RCC 7860 (cell line): ENCODE data around the gene TMC8.
"Not testable (repeated sequence)": the region's sequence is repeated elsewhere in the genome, so short reads cannot be mapped to it uniquely, and the experiment has no call there.

Experiments used
- DNase-seq: peaks from one replicate; pipeline ENCODE4 v3.0.0-alpha.2; 2015; ENCODE audit warnings: low spot score
- FAIRE-seq: peaks from 2 replicates; lab custom pipeline; 2012; peaks lifted over from hg19 to GRCh38; lab: Jason Lieb, UNC

Gene TMC8

GRCh38 chr17:78130437-78131101 is at the start of gene TMC8:
Gene TMC8, plus strand, starts transcription at chr17:78130771. Its CDS starts 818 bp downstream, at chr17:78131589.
- FAIRE-seq, result no peak
- no peak for DNase-seq

DNA sequence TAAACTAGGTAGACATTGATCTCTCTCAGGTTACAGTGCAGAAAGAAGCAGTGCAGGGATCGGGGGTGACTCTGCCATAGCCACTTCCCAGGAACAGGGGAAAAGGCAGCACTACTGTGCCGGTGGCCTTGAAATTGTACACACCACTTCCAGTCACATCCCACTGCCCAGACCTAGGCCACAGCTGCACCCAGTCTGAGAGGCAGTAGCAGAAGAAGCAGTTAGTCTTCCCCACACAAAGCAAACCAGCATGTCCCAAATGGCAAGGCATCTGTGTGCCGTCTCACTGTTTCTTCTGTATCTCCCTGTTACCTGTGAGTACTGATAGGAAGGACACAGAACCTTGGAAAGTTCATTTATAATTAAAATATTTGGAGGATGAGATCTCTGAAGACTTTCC is 49.0 kb upstream of the TMC8 start:
- FAIRE-seq (no peak), DNase-seq (no peak)

- DNase-seq, FAIRE-seq: not testable (repeated sequence)
These were observed 48.2 kb upstream of the TMC8 start for GRCh38 chr17:78082355-78082872.

GRCh38 chr17:78082988-78083387 is 47.6 kb upstream of the TMC8 start:
- DNase-seq, result no peak
- FAIRE-seq, result no peak

- DNase-seq (no peak), FAIRE-seq (no peak)
These were observed 43.8 kb upstream of the TMC8 start for GRCh38 chr17:78086740-78087139.

DNA sequence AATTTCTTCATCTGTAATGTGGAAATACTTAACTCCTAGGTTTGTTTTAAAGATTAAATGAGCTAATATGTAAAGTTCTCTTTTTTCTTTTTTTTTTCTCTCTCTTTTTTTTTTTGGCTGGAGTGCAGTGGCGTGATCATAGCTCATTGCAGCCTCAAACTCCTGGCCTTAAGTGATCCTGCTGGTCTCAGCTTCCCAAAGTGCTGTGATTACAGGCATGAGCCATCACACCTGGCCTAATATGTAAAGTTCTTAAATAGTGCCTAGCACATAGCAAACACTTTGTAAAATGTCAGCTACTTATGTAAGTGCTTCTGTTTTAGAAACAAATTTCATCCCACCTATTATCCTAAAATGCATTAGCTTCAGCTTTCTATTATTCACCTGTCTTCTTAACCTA is 42.0 kb upstream of the TMC8 start:
- no peak for DNase-seq
- no peak for FAIRE-seq

DNA sequence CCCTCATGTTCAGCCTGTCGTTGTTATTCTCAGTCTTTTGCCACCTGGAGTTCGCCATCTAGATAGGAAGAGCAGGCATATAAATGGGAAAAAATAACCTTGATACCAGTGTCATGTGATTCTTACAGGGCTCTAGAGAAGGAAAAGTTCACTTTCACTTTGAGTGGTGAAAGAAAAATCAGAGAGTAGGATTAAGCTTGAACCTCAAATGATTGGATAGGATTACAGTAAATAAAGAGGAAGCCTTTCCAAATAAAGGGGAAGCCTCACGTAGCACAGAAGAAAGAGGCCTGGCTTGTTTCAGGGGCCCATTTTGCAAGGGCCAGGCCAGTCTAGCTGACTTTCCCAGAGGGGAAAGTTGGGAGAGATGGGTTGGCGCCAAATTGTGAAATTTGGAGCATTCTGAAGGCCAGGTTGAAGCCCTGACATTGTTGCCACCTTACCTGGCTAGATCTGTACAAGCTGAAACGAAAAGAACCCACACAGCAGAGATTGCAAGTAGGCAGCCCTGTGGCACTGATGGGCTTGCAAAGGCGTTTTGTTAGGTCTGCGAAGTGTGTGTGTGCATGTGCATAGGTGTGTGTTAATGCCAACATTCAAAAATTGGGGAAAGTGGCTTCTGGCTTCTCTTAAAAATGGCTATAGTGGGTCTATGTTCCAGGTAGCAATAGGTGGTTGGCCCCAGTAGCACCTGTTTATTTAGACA is 40.8 kb upstream of the TMC8 start:
- DNase-seq, result no peak
- no peak for FAIRE-seq

DNA sequence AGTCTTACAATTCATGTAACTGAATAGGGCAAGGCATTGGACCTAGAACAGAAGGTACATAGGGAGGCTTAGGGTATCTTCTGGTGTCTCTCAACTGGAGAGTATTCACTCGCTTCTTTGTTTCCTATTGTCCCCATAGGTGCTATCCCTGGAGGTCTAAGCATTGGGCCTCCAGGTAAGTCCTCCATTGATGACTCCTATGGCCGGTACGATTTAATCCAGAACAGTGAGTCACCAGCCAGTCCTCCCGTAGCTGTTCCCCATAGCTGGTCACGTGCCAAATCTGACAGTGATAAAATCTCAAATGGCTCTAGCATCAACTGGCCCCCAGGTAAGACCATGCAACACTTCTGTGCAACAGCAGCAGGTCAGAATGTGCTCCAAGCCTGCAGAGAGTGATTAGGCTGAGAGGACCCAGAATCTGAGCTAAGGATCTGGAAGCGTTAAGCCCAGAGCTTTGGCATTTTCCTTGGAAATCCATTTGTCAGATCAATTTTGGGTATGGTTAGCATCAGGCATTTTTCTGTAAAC is 37.7 kb upstream of the TMC8 start:
- FAIRE-seq, result no peak
- no peak for DNase-seq

GRCh38 chr17:78095035-78095434 is 35.5 kb upstream of the TMC8 start:
- no peak for FAIRE-seq
- no peak for DNase-seq

- DNase-seq (no peak), FAIRE-seq (no peak)
These were observed 34.5 kb upstream of the TMC8 start for GRCh38 chr17:78096093-78096492.

- no peak for DNase-seq
- FAIRE-seq, result no peak
These were observed 29.5 kb upstream of the TMC8 start for GRCh38 chr17:78101112-78101511.

DNA sequence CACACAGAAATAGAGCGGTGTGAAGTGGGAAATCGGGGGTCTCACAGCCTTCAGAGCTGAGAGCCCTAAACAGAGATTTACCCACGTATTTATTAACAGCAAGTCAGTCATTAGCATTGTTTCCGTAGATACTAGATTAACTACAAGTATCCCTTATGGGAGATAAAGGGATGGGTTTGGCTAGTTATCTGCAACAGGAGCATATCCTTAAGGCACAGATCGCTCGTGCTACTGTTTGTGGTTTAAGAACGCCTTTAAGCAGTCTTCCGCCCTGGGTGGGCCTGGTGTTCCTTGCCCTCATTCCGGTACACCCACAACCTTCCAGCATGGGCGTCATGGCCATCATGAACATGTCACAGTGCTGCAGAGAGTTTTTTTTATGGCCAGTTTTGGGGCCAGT is 29.0 kb upstream of the TMC8 start:
- DNase-seq, result no peak
- no peak for FAIRE-seq

DNA sequence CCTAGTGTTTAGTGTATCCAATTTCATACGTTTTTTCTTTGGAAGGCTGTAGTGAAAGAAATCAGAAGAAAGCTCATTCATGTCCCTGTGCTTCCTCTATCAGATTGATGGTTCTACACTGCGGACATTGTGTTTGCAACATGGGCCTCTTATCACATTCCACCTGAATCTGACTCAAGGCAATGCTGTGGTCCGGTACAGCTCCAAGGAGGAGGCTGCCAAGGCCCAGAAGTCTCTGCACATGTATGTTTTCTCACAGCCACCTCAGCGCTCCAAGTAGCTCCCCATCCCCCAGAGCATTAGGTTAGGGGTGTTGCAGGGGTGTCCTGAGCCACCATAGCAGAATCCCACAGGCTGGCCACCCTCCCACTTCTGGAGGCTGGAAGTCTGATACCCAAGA is 27.3 kb upstream of the TMC8 start:
- DNase-seq (no peak), FAIRE-seq (no peak)

GRCh38 chr17:78104540-78104941 is 26.0 kb upstream of the TMC8 start:
- no peak for FAIRE-seq
- no peak for DNase-seq

- DNase-seq (no peak), FAIRE-seq (no peak)
These were observed 25.5 kb upstream of the TMC8 start for GRCh38 chr17:78105101-78105500.

- DNase-seq (no peak), FAIRE-seq (no peak)
These were observed 25.0 kb upstream of the TMC8 start for GRCh38 chr17:78105551-78105950.

- FAIRE-seq (no peak), DNase-seq (no peak)
These were observed 24.4 kb upstream of the TMC8 start for GRCh38 chr17:78106211-78106610.

DNA sequence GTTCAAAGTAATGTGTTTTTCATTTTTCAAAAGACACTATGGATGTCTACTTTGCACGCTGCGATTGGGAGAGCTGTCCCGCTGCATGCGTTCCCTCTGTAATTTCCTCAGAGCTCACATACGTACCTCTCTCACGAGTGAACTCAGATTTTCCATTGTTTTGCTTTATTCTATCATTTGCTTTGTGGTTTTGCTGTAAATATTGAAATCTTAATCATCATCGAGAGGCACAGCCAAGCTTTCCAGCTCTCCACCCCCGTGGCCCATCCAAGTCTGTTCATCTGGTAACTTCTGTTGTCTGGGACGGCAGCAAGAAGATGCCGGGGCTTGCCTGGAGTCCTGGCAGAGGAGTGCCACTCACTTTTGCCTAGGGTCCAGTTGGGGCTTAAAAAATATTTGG is 23.1 kb upstream of the TMC8 start:
- FAIRE-seq, result no peak
- no peak for DNase-seq

- FAIRE-seq (no peak), DNase-seq (no peak)
These were observed 22.4 kb upstream of the TMC8 start for GRCh38 chr17:78107976-78108725.

DNA sequence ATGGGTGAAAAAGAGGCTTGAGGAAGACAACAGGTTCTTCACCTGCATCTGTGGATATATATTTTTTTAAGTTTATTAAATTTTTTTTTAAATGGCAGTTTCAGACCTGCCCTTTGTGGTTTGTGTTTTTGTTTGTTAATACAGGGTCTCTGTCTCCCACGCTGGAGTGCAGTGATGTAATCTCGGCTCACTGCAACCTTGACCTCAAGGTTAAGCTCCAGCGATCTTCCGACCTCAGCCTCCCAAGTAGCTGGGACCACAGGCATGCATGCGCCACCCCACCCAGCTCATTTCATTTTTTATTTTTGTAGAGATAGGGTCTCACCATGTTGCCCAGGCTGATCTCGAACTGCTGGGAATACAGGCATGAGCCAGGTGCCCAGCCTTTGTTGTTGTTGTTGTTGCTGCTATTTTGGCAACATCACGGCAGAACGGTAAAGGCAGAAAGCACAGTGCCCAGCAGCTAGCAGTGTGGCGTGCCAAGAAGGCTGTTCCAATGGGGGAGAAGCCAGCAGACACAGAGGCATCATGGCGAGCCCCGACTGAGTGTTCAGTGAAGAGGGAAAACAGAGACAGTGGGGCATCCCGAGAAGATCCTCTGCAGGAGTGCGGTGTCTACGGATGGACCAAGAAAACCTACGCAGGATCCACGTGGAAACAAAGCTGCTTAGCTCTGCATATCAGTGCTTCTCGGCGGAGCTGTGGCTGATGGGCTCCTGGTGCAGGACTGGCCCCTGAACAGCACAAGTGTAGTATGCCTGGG is 21.7 kb upstream of the TMC8 start:
- no peak for DNase-seq
- FAIRE-seq, result no peak

- no peak for FAIRE-seq
- no peak for DNase-seq
These were observed 21.1 kb upstream of the TMC8 start for GRCh38 chr17:78109489-78109761.
